ENCODE measurements around the gene ARID4A. TPM values are rescaled to one million over a fixed set of nuclear protein-coding genes. Genes with fewer than 3 reads are reported as not detected.
A peak's percentile ranks its signal among the peaks of the same experiment; 100 is the strongest.

The ARID4A gene
- total RNA-seq, 2 donors from 2014 or later, result 10.4 to 38.0 TPM

GRCh38 chr14:58364316-58364715 is 66.0 kb downstream of the ARID4A start:
- peaks cover 0 to 3% of the 10 kb centered on the region in 2 donors for H3K4me1 ChIP-seq (ENCODE audit: control insufficient read depth in 1 of 2, low read depth in 2 of 2)
- peaks cover 30% of the 10 kb centered on the region for H3K36me3 ChIP-seq
- ATAC-seq (ENCODE audit: insufficient number of reproducible peaks, low FRiP score, low read depth) (no peak), DNase-seq (ENCODE audit: low spot score) (no peak)
- H3K27ac ChIP-seq, result no peak overlapping the region
- no peak for TF ChIP-seq CTCF (IDR thresholded peaks at IDR 0.05)
- no peaks in the 10 kb centered on the region for H3K9me3 ChIP-seq
- no peaks in the 10 kb centered on the region for H3K27me3 ChIP-seq (replicated peaks; ENCODE audit: insufficient read depth)
- H3K4me3 ChIP-seq, result no peak overlapping the region

- no peaks in the 10 kb centered on the region for H3K9me3 ChIP-seq
- no peak for TF ChIP-seq CTCF (IDR thresholded peaks at IDR 0.05)
- no peaks in the 10 kb centered on the region for H3K27me3 ChIP-seq (replicated peaks; ENCODE audit: insufficient read depth)
- H3K4me3 ChIP-seq, result no peak overlapping the region
- ATAC-seq (ENCODE audit: insufficient number of reproducible peaks, low FRiP score, low read depth) (no peak), DNase-seq (ENCODE audit: low spot score) (no peak)
- no peak overlapping the region for H3K27ac ChIP-seq
- peaks cover 23% of the 10 kb centered on the region for H3K36me3 ChIP-seq
- peaks cover 0 to 3% of the 10 kb centered on the region in 2 donors for H3K4me1 ChIP-seq (ENCODE audit: control insufficient read depth in 1 of 2, low read depth in 2 of 2)
These were observed 68.9 kb downstream of the ARID4A start for GRCh38 chr14:58367296-58367695.

- Histone ChIP-seq H3K27ac (peak overlapping the region in 1 of 2 donors; percentile 54), H3K4me1 (ENCODE audit: control insufficient read depth in 1 of 2, low read depth in 2 of 2) (peaks cover 0 to 3% of the 10 kb centered on the region in 2 donors), H3K9me3 (no peaks in the 10 kb centered on the region), H3K36me3 (peaks cover 23% of the 10 kb centered on the region), H3K27me3 (replicated peaks; ENCODE audit: insufficient read depth) (no peaks in the 10 kb centered on the region), H3K4me3 (no peak overlapping the region)
- TF ChIP-seq CTCF (IDR thresholded peaks at IDR 0.05), result no peak
- no peak for DNase-seq (ENCODE audit: low spot score)
- no peak for ATAC-seq (ENCODE audit: insufficient number of reproducible peaks, low FRiP score, low read depth)
These were observed 70.6 kb downstream of the ARID4A start for GRCh38 chr14:58368956-58369355.

- H3K4me3 ChIP-seq, result no peak overlapping the region
- DNase-seq (ENCODE audit: low spot score), result no peak
- no peaks in the 10 kb centered on the region for H3K27me3 ChIP-seq (replicated peaks; ENCODE audit: insufficient read depth)
- no peaks in the 10 kb centered on the region for H3K4me1 ChIP-seq (ENCODE audit: control insufficient read depth in 1 of 2, low read depth in 2 of 2)
- H3K27ac ChIP-seq, result no peak overlapping the region
- no peak for ATAC-seq (ENCODE audit: insufficient number of reproducible peaks, low FRiP score, low read depth)
- peaks cover 3% of the 10 kb centered on the region for H3K36me3 ChIP-seq
- no peak for TF ChIP-seq CTCF (IDR thresholded peaks at IDR 0.05)
- H3K9me3 ChIP-seq, result no peaks in the 10 kb centered on the region
These were observed 78.4 kb downstream of the ARID4A start for GRCh38 chr14:58376791-58377190.

- no peak for DNase-seq (ENCODE audit: low spot score)
- Histone ChIP-seq H3K27ac (no peak overlapping the region), H3K4me3 (no peak overlapping the region), H3K36me3 (no peaks in the 10 kb centered on the region), H3K9me3 (no peaks in the 10 kb centered on the region), H3K4me1 (ENCODE audit: control insufficient read depth in 1 of 2, low read depth in 2 of 2) (peaks cover 0 to 4% of the 10 kb centered on the region in 2 donors), H3K27me3 (replicated peaks; ENCODE audit: insufficient read depth) (no peaks in the 10 kb centered on the region)
- TF ChIP-seq CTCF (IDR thresholded peaks at IDR 0.05), result no peak
- no peak for ATAC-seq (ENCODE audit: insufficient number of reproducible peaks, low FRiP score, low read depth)
These were observed 92.5 kb downstream of the ARID4A start for GRCh38 chr14:58390830-58391229.

Data from thoracic aorta (tissue), 2 donors.